Upper lobe of left lung (tissue), 4 donors: ENCODE measurements around the gene DNAJB13.

Experiments
- CTCF ChIP-seq, 6 experiments: fragments of 450-650 bp in 4 of 6; fragments of 200-600 bp in 2 of 6; sonication (generic) in 2 of 6; IDR thresholded peaks; one replicate each; pipeline ENCODE4 v1.5.1; 2016 to 2019; ENCODE audit warnings: antibody characterized with exemption in 6 of 6
- POLR2A ChIP-seq, 4 donors: fragments of 450-650 bp; IDR thresholded peaks; one replicate each; pipeline ENCODE4 v1.5.1; 2016 to 2017; ENCODE audit warnings: antibody characterized with exemption in 4 of 4, mild to moderate bottlenecking in 2 of 4
- POLR2AphosphoS5 ChIP-seq, 2 donors: sonication (generic); formaldehyde crosslinking; IDR thresholded peaks; one replicate each; pipeline ENCODE4 v1.5.1; 2017; ENCODE audit warnings: antibody characterized with exemption in 2 of 2

GRCh38 chr11:73998846-73999575, 48.2 kb downstream of the DNAJB13 start:
- no peak for TF ChIP-seq CTCF (IDR thresholded peaks at IDR 0.05)
- TF ChIP-seq POLR2A (IDR thresholded peaks at IDR 0.05), result no peak
- no peak for TF ChIP-seq POLR2AphosphoS5 (IDR thresholded peaks at IDR 0.05)
